HG03571 (cell line): ENCODE data around the gene KHDRBS2.
"Not testable (repeated sequence)": the region's sequence is repeated elsewhere in the genome, so short reads cannot be mapped to it uniquely, and the experiment has no call there.

Experiments
- ATAC-seq: cut with Tn5 transposase; IDR thresholded peaks from one replicate; pipeline ENCODE4 v1.9.1; 2021; ENCODE audit not compliant: unreplicated experiment

Gene KHDRBS2

GRCh38 chr6:61886608-61887259, 399.3 kb downstream of the KHDRBS2 start:
- no peak for ATAC-seq

DNA sequence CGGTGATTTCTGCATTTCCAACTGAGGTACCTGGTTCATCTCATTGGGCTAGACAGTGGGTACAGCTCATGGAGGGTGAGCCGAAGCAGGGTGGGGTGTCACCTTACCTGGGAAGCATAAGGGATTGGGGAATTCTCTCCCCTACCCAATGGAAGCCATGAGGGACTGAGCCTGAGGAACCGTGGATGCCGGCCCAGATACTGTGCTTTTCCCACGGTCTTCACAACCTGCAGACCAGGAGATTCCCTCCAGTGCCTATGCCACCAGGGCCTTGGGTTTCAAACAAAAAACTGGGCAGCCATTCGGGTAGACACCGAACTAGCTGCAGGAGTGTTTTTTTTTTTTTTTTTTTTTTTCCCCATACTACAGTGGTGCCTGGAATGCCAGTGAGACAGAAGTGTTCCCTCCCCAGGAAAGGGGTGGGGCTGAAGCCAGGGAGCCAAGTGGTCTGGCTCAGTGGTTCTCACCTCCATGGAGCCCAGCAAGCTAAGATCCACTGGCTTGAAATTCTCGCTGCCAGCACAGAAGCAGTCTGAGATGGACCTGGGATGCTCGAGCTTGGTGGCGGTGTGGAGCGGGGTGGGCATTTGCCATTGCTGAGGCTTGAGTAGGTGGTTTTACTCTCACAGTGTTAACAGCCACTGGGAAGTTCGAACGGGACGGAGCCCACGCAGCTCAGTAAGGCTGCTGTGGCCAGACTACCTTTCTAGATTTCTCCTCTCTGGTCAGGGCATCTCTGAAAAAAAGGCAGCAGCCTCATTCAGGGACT, 416.2 kb downstream of the KHDRBS2 start:
- ATAC-seq: no peak

GRCh38 chr6:61868507-61869080, 417.4 kb downstream of the KHDRBS2 start:
- no peak for ATAC-seq

- no peak for ATAC-seq
Measured at GRCh38 chr6:61867635-61868034, 418.4 kb downstream of the KHDRBS2 start.

GRCh38 chr6:61857541-61857940, 428.5 kb downstream of the KHDRBS2 start:
- no peak for ATAC-seq

DNA sequence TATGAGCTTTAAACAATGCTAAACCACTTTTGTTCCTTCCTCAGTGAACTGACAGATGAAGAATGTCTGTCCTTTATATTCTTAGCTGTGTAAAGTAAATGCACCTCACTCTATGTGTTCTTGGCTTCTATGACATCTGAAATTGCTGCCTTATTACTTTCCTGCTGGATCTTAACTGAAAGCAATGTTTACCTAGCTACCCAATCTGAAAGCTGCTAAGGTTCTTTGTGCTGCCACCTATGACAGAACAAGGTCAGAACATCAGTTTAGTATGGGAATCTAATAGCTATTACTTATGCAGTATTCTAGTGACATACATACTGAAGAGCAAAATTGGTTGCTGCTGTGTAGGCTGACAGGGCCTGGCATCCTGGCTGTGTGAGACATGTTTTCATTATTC, 444.1 kb downstream of the KHDRBS2 start:
- ATAC-seq: no peak

DNA sequence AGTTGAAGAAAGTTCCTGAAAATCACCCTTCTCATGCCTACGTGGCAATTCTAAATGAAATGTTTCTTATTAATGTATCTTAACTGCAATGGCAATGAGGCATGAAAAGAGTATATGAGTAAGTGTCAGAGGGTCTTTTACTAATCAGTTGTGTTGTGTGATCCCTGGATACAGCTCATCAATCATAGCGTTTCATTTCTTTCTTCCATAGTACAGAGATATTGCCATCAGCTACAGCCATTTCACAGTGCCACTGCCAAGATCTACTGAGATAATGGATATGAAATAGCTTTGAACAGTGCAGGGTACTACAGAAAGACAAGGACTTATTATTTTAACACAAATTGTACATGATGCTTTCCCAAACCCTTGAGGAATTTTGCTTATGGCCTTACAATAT, 450.8 kb downstream of the KHDRBS2 start:
- no peak for ATAC-seq

GRCh38 chr6:61833176-61833755, 452.8 kb downstream of the KHDRBS2 start:
- no peak for ATAC-seq

DNA sequence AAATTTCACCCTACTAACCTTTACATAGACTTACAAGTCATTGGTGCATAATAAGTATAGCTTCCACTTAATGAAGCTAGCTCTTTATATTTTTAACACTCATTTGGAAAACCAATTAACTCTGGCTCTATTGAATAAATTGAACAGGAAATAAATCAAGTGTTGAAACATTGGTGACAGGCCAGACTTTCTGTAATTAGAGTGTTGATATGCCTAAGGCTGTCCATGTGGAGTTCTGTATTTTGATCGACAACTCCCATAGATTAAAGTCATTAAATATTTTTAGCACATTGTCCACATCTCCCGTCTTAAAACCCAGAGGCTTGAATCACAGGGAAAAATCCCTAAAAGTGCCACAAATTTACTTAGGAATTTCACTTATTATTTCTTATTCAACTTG, 468.3 kb downstream of the KHDRBS2 start:
- ATAC-seq: no peak

DNA sequence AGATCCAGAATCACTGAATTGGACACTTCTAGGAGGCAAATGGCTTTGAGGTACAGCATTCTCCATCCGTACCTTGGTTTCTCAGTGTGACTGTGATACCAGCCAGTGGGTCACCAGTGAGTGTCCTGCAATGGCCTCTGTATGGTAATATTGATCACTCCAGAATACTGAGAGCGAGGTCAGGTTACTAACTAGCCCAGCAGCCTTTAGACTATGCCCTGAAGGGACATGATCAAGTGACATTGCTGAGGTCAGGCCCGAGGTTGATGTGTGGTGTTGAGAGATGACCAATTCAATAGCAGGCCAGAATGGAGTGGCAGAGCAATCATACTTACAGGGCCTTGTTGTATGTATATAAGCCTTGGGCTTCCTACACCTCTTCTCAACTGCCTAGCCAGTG, 476.0 kb downstream of the KHDRBS2 start:
- no peak for ATAC-seq

- ATAC-seq: no peak
Measured at GRCh38 chr6:61809004-61809595, 476.9 kb downstream of the KHDRBS2 start.

- ATAC-seq: no peak
Measured at GRCh38 chr6:61787998-61788397, 498.0 kb downstream of the KHDRBS2 start.

DNA sequence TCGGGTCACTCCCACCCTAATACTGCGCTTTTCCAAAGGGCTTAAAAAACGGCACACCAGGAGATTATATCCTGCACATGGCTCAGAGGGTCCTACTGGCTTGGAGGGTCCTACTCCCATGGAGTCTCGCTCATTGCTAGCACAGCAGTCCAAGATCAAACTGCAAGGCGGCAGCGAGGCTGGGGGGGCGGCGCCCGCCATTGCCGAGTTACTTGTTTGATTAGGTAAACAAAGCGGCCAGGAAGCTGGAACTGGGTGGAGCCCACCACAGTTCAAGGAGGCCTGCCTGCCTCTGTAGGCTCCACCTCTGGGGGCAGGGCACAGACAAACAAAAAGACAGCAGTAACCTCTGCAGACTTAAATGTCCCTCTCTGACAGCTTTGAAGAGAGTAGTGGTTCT, 516.6 kb downstream of the KHDRBS2 start:
- not testable (repeated sequence) for ATAC-seq

GRCh38 chr6:61755739-61756138, 530.3 kb downstream of the KHDRBS2 start:
- ATAC-seq: no peak

- ATAC-seq: no peak
Measured at GRCh38 chr6:61751986-61752385, 534.0 kb downstream of the KHDRBS2 start.

GRCh38 chr6:61745994-61746393, 540.0 kb downstream of the KHDRBS2 start:
- no peak for ATAC-seq

- no peak for ATAC-seq
Measured at GRCh38 chr6:61711849-61712248, 574.2 kb downstream of the KHDRBS2 start.

- no peak for ATAC-seq
Measured at GRCh38 chr6:61688165-61688564, 597.9 kb downstream of the KHDRBS2 start.

- no peak for ATAC-seq
Measured at GRCh38 chr6:61682562-61682961, 603.5 kb downstream of the KHDRBS2 start.

GRCh38 chr6:61679625-61680024, 606.4 kb downstream of the KHDRBS2 start:
- no peak for ATAC-seq

DNA sequence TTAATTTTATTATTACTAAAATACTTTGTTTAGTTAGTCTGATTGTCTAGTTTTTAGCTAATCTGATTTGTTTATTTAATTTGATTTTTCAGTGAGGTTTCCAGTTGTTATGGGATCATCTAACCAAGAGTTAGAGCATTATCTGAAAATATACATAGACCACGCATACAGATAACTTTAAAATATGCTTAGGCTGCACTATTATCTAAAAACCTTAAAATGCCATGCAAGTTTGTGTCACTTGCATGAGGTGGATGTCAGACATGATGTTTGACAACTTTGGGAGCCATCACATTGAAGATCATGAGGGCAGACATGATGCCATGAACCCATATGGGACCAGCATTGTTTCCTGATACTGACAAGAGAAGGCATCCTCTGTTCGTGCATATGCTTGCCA, 610.3 kb downstream of the KHDRBS2 start:
- no peak for ATAC-seq

- ATAC-seq: no peak
Measured at GRCh38 chr6:61649845-61650244, 636.2 kb downstream of the KHDRBS2 start.
